Kidney (tissue), 14 donors: ENCODE results near the gene AKR1B1. TPM values are rescaled to one million over a fixed set of nuclear protein-coding genes. Genes with fewer than 3 reads are reported as not detected.

Experiments used
- DNase-seq, 5 donors: peaks; one replicate each; pipeline ENCODE4 v3.0.0-alpha.2; 2013 to 2020
- FAIRE-seq: peaks from 2 replicates; lab custom pipeline; 2012; peaks lifted over from hg19 to GRCh38; lab: Jason Lieb, UNC
- H3K27ac ChIP-seq, 2 donors: one replicate each; pipeline ENCODE4 v1.7.0; 2013; ENCODE audit warnings: low read depth in 2 of 2, low read length in 2 of 2, inconsistent platforms in 1 of 2
- H3K27me3 ChIP-seq: one replicate; pipeline ENCODE4 v1.7.1; 2013; ENCODE audit warnings: low read length, inconsistent platforms; ENCODE audit not compliant: control insufficient read depth, insufficient read depth
- H3K36me3 ChIP-seq, 3 donors: one replicate each; pipeline versions ENCODE4 v1.7.0 to v1.7.1; 2013; ENCODE audit warnings: low read length in 3 of 3, control low read depth in 1 of 3, inconsistent platforms in 1 of 3; ENCODE audit not compliant: insufficient read depth in 3 of 3, control insufficient read depth in 2 of 3
- H3K4me1 ChIP-seq, 3 donors: one replicate each; pipeline versions ENCODE4 v1.7.0 to v1.7.1; 2013; ENCODE audit warnings: low read length in 3 of 3, inconsistent platforms in 1 of 3, low read depth in 1 of 3; ENCODE audit not compliant: control insufficient read depth in 2 of 3, insufficient read depth in 2 of 3
- H3K4me3 ChIP-seq, 3 donors: one replicate each; pipeline versions ENCODE4 v1.7.0 to v1.8.1; 2013; ENCODE audit warnings: low read length in 3 of 3, control low read depth in 1 of 3, inconsistent platforms in 1 of 3
- H3K9ac ChIP-seq, 3 donors: one replicate each; pipeline versions ENCODE4 v1.7.0 to v1.7.1; 2013; ENCODE audit warnings: low read length in 3 of 3, control low read depth in 1 of 3, inconsistent platforms in 1 of 3
- H3K9me3 ChIP-seq, 3 donors: one replicate each; pipeline versions ENCODE4 v1.7.0 to v1.7.1; 2013; ENCODE audit warnings: low read length in 3 of 3, control low read depth in 1 of 3, inconsistent platforms in 1 of 3; ENCODE audit not compliant: control insufficient read depth in 2 of 3, insufficient read depth in 1 of 3
- intact Hi-C: fragments of 100-400 bp; cut with DNase I; formaldehyde crosslinking; loops from one replicate; pipeline ENCODE4 v1.11.1; 2022
- polyA plus RNA-seq: library from polyadenylated mRNA; stranded (reverse); fragments of 350-450 nt; fragmentation: Illumina TruSeq; extraction: RNeasy Lipid Tissue Mini Kit (QIAGEN cat#74804); gene quantifications from one replicate; pipeline ENCODE4 v1.2.3, GENCODE V29; 2014; ENCODE audit warnings: low read depth, low replicate concordance; ENCODE audit not compliant: insufficient read depth
- total RNA-seq: library from RNA; stranded (reverse); fragmentation: NEBNext Ultra II Directional; extraction: Animal tissue kit (Norgen Biotek cat#: 25700); gene quantifications from one replicate; pipeline ENCODE4 v1.2.1, GENCODE V29; 2021
- TF ChIP-seq, protein P1 (sequence below): IDR thresholded peaks from 3 replicates; pipeline ENCODE4 v1.5.1; 2012; ENCODE audit warnings: mild to moderate bottlenecking, moderate library complexity, borderline replicate concordance; ENCODE audit not compliant: insufficient read depth; ENCODE audit errors: extremely low read depth
- donor health status: control.
- donor health status: control.
- donor health status: control.
- donor health status: control.
- donor health status: control.
- donor health status: DM: yes; HTN: yes; CAD: no.
- donor health status: Normal renal cell carcinoma (clear cell type).

AKR1B1 gene
- total and polyA plus RNA-seq, 2 donors from 2014 or later, result 93.8 to 183 TPM

DNA sequence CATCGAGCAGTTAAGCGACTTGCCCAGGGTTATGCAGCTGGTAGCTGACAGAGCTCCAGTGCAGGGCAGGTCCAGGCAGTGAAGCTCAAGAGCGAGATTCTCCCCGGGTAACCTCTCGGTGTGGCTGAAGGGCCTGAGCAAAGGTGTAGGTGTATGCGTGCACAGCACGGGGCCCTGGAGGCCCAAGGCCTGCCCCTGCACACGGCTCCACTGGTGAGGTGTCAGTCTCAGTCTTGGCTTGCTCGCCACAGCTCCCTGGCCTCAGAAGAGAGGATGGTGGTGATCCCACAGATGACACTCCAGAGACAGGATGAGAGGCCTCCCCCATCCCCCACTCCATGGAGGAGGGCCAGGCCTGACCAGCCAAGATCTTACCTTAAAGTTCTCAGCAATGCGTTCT lies 12.0 kb downstream of the AKR1B1 start:
- Histone ChIP-seq H3K4me3 (no peak overlapping the region), H3K9ac (no peak overlapping the region), H3K9me3 (no peaks in the 10 kb centered on the region), H3K4me1 (peaks cover 0 to 2% (median 2%) of the 10 kb centered on the region in 3 donors), H3K27me3 (no peaks in the 10 kb centered on the region), H3K36me3 (peaks cover 0 to 52% (median 48%) of the 10 kb centered on the region in 3 donors), H3K27ac (no peak overlapping the region)
- DNase-seq (no peak), FAIRE-seq (no peak)
- TF ChIP-seq, protein P1, sequence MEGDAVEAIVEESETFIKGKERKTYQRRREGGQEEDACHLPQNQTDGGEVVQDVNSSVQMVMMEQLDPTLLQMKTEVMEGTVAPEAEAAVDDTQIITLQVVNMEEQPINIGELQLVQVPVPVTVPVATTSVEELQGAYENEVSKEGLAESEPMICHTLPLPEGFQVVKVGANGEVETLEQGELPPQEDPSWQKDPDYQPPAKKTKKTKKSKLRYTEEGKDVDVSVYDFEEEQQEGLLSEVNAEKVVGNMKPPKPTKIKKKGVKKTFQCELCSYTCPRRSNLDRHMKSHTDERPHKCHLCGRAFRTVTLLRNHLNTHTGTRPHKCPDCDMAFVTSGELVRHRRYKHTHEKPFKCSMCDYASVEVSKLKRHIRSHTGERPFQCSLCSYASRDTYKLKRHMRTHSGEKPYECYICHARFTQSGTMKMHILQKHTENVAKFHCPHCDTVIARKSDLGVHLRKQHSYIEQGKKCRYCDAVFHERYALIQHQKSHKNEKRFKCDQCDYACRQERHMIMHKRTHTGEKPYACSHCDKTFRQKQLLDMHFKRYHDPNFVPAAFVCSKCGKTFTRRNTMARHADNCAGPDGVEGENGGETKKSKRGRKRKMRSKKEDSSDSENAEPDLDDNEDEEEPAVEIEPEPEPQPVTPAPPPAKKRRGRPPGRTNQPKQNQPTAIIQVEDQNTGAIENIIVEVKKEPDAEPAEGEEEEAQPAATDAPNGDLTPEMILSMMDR, result no peak
- intact Hi-C loops, result loop anchor here (10.0 kb wide), 2 partner anchors 48 to 158 kb away; no protein-coding TSS in a partner anchor

DNA sequence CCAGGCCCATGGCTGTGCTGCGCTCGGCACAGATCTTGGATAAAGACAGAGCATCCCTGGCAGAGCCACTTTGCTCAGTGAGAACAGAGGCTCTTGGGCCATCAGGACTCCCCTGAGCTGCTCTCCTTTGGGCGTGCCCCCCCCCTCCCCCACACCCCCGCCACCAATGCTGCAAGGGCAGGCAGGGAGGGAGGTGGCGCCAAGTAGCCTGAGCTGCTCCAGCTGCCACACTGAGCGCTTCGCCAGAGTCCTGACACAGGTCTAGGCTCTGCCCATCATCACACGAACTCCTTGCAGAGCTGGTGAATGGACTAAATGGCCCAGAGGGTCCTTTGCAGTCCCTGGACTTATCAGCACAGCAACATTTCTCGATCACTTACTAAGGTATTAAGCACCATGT lies 12.5 kb downstream of the AKR1B1 start:
- H3K4me3 ChIP-seq, result no peak overlapping the region
- peaks cover 0 to 52% (median 47%) of the 10 kb centered on the region in 3 donors for H3K36me3 ChIP-seq
- no peak for DNase-seq
- no peaks in the 10 kb centered on the region for H3K9me3 ChIP-seq
- H3K4me1 ChIP-seq, result peaks cover 0 to under 1% (median 0%) of the 10 kb centered on the region in 3 donors
- TF ChIP-seq, protein P1, result no peak
- H3K27ac ChIP-seq, result no peak overlapping the region
- intact Hi-C loops, result loop anchor here (10.0 kb wide), 2 partner anchors 48 to 158 kb away; no protein-coding TSS in a partner anchor
- no peak for FAIRE-seq
- no peaks in the 10 kb centered on the region for H3K27me3 ChIP-seq
- H3K9ac ChIP-seq, result no peak overlapping the region

DNA sequence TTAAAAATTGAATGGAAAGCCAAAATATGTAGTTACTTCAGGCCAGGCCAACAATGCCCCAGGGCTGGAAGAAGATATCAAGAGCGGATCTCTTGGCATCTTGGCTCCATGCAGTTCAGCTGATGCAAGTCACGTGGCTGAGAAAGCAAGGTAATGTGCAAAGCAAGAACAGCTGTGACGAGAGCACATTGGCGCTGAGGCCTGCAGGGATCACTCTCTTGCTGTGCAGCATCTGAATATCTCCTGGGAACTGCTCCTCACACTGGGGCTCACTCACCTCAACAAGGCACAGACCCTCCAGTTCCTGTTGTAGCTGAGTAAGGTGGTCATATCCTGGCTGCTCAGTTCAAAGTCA lies 14.0 kb downstream of the AKR1B1 start:
- no peak for FAIRE-seq
- Histone ChIP-seq H3K4me3 (no peak overlapping the region), H3K27ac (no peak overlapping the region), H3K9ac (no peak overlapping the region), H3K4me1 (no peaks in the 10 kb centered on the region), H3K27me3 (no peaks in the 10 kb centered on the region), H3K36me3 (peaks cover 0 to 39% (median 38%) of the 10 kb centered on the region in 3 donors), H3K9me3 (no peaks in the 10 kb centered on the region)
- DNase-seq, result no peak
- TF ChIP-seq, protein P1, result no peak
- intact Hi-C loops, result loop anchor here (10.0 kb wide), 2 partner anchors 50 to 160 kb away; no protein-coding TSS in a partner anchor
